K562 (cell line): ENCODE results near the gene WNT11.

Experiments
- CBX5 ChIP-seq: IDR thresholded peaks from 2 replicates; pipeline ENCODE4 v1.6.1; 2014; ENCODE audit warnings: low read depth, borderline replicate concordance
- CTCF ChIP-seq, 3 experiments: IDR thresholded peaks in 2 of 3; conservative IDR thresholded peaks in 1 of 3; 2 replicates each; pipeline ENCODE4 v1.5.1; 2011 to 2012; ENCODE audit warnings: low read length in 3 of 3, mild to moderate bottlenecking in 3 of 3, control low read depth in 2 of 3, improper control_type of control experiment in 1 of 3, inconsistent platforms in 1 of 3, low read depth in 1 of 3, mixed read lengths in 1 of 3, moderate library complexity in 1 of 3; ENCODE audit not compliant: insufficient read depth in 2 of 3
- NFIC ChIP-seq: fragments of 450-650 bp; IDR thresholded peaks from 2 replicates; pipeline ENCODE4 v1.6.1; 2017; ENCODE audit warnings: mild to moderate bottlenecking, inconsistent platforms
- PHF8 ChIP-seq: fragments of 200-600 bp; sonication (generic); IDR thresholded peaks from 2 replicates; pipeline ENCODE4 v1.6.1; 2012; ENCODE audit warnings: mixed run types, mild to moderate bottlenecking, inconsistent platforms, low read length, moderate library complexity, borderline replicate concordance
- RAD21 ChIP-seq, 2 experiments: fragments of 250-450 bp in 1 of 2; fragments of 450-650 bp in 1 of 2; sonication (Bioruptor Pico) in 1 of 2; formaldehyde crosslinking in 1 of 2; IDR thresholded peaks in 1 of 2; conservative IDR thresholded peaks in 1 of 2; 2 replicates each; pipeline versions ENCODE4 v1.4.0 to v1.8.0; 2020 to 2022; ENCODE audit warnings: mild to moderate bottlenecking in 2 of 2, moderate library complexity in 1 of 2
- SIN3A ChIP-seq, 2 experiments: fragments of 150-350 bp in 1 of 2; IDR thresholded peaks; 2 replicates each; pipeline ENCODE4 v1.6.1; 2011 to 2016; ENCODE audit warnings: borderline replicate concordance in 2 of 2, low read depth in 2 of 2, low read length in 2 of 2, mild to moderate bottlenecking in 2 of 2, moderate library complexity in 2 of 2; ENCODE audit not compliant: control insufficient read depth in 1 of 2
- SP1 ChIP-seq: sonication (generic); formaldehyde crosslinking; IDR thresholded peaks from 2 replicates; pipeline ENCODE4 v1.8.1; 2022; ENCODE audit warnings: mild to moderate bottlenecking, missing genetic modification reagents
- TARDBP ChIP-seq: fragments of 450-650 bp; IDR thresholded peaks from 2 replicates; pipeline ENCODE4 v1.6.1; 2016

- no peak for TF ChIP-seq CTCF (IDR thresholded peaks at IDR 0.05 in 2 of 3, conservative IDR thresholded peaks at IDR 0.05 in 1 of 3; ENCODE audit: insufficient read depth in 2 of 3, low read depth in 1 of 3, low read length in 3 of 3)
- no peak for TF ChIP-seq CBX5
- no peak for TF ChIP-seq NFIC
- no peak for TF ChIP-seq SIN3A (IDR thresholded peaks at IDR 0.05; ENCODE audit: borderline replicate concordance in 2 of 2, control insufficient read depth in 1 of 2, low read depth in 2 of 2, low read length in 2 of 2)
- TF ChIP-seq PHF8: no peak
- TF ChIP-seq RAD21 (CRISPR knock-in tag; conservative IDR thresholded peaks at IDR 0.05 in 1 of 2, IDR thresholded peaks at IDR 0.05 in 1 of 2): no peak
- no peak for TF ChIP-seq SP1 (CRISPR knock-in tag)
- no peak for TF ChIP-seq TARDBP
Measured at GRCh38 chr11:76185931-76186401, 20.3 kb downstream of the WNT11 start.
